Neuronal stem cell (in vitro differentiated cells): ENCODE data around the gene IGDCC3.

ENCODE experiments used
- DNase-seq: peaks from one replicate; pipeline ENCODE4 v3.0.0-alpha.2; 2013; ENCODE audit warnings: low spot score
- H2AFZ ChIP-seq: one replicate; pipeline ENCODE4 v1.6.1; 2013; ENCODE audit warnings: mild to moderate bottlenecking, low read length, inconsistent platforms
- H2AK5ac ChIP-seq: 2 replicates; pipeline ENCODE4 v1.6.1; 2013; ENCODE audit warnings: low read depth, mild to moderate bottlenecking, inconsistent platforms, low read length, moderate library complexity, mixed read lengths
- H2BK120ac ChIP-seq: 2 replicates; pipeline ENCODE4 v1.6.1; 2013; ENCODE audit warnings: low read depth, mild to moderate bottlenecking, inconsistent platforms, low read length, moderate library complexity, mixed read lengths
- H2BK12ac ChIP-seq: one replicate; pipeline ENCODE4 v1.6.1; 2013; ENCODE audit warnings: low read length, inconsistent platforms
- H2BK15ac ChIP-seq: 2 replicates; pipeline ENCODE4 v1.6.1; 2013; ENCODE audit warnings: mild to moderate bottlenecking, low read length, inconsistent platforms, mixed read lengths
- H2BK5ac ChIP-seq: one replicate; pipeline ENCODE4 v1.6.1; 2013; ENCODE audit warnings: inconsistent platforms, mild to moderate bottlenecking, low read length, moderate library complexity
- H3K14ac ChIP-seq: one replicate; pipeline ENCODE4 v1.6.1; 2013; ENCODE audit warnings: low read length, inconsistent platforms
- H3K18ac ChIP-seq: 2 replicates; pipeline ENCODE4 v1.6.1; 2013; ENCODE audit warnings: low read length, inconsistent platforms
- H3K23ac ChIP-seq: 2 replicates; pipeline ENCODE4 v1.6.1; 2013; ENCODE audit warnings: low read depth, mild to moderate bottlenecking, mixed read lengths, low read length, inconsistent platforms; ENCODE audit not compliant: poor library complexity
- H3K27ac ChIP-seq: replicated peaks from 3 replicates; pipeline ENCODE4 v1.5.1; 2013; ENCODE audit warnings: low read length, inconsistent platforms
- H3K27me3 ChIP-seq, 3 experiments: 2 replicates each; pipeline ENCODE4 v1.6.1; 2013; ENCODE audit warnings: low read length in 3 of 3, mild to moderate bottlenecking in 2 of 3, inconsistent platforms in 1 of 3, low read depth in 1 of 3, mixed read lengths in 1 of 3, moderate library complexity in 1 of 3; ENCODE audit not compliant: control insufficient read depth in 3 of 3, insufficient read depth in 3 of 3
- H3K36me3 ChIP-seq, 2 donors: replicated peaks in 1 of 2; 2 replicates each; pipeline ENCODE4 v1.6.1; 2013; ENCODE audit warnings: low read length in 2 of 2; ENCODE audit not compliant: control insufficient read depth in 2 of 2, insufficient read depth in 2 of 2
- H3K4ac ChIP-seq: 2 replicates; pipeline ENCODE4 v1.6.1; 2013; ENCODE audit warnings: inconsistent platforms, mild to moderate bottlenecking, low read length, moderate library complexity
- H3K4me1 ChIP-seq, 2 donors: 1 replicate in 1 of 2; 2 replicates in 1 of 2; pipeline ENCODE4 v1.6.1; 2013; ENCODE audit warnings: low read length in 2 of 2, low read depth in 1 of 2; ENCODE audit not compliant: control insufficient read depth in 2 of 2, insufficient read depth in 1 of 2
- H3K4me2 ChIP-seq: one replicate; pipeline ENCODE4 v1.6.1; 2013; ENCODE audit warnings: mild to moderate bottlenecking, low read length, inconsistent platforms; ENCODE audit not compliant: insufficient read depth, poor library complexity, severe bottlenecking
- H3K4me3 ChIP-seq, 2 donors: 2 replicates each; pipeline ENCODE4 v1.5.1; 2013; ENCODE audit warnings: low read length in 2 of 2, mild to moderate bottlenecking in 2 of 2, inconsistent platforms in 1 of 2, moderate library complexity in 1 of 2
- H3K79me1 ChIP-seq: one replicate; pipeline ENCODE4 v1.6.1; 2013; ENCODE audit warnings: low read depth, mild to moderate bottlenecking, inconsistent platforms, low read length, moderate library complexity
- H3K9ac ChIP-seq: one replicate; pipeline ENCODE4 v1.6.1; 2013; ENCODE audit warnings: mild to moderate bottlenecking, low read depth, low read length, inconsistent platforms; ENCODE audit not compliant: poor library complexity
- H3K9me3 ChIP-seq, 2 donors: replicated peaks in 1 of 2; 2 replicates each; pipeline versions ENCODE3 to v1.6.1; 2013; ENCODE audit warnings: low read length in 2 of 2, mild to moderate bottlenecking in 2 of 2, inconsistent platforms in 1 of 2, low read depth in 1 of 2, mixed read lengths in 1 of 2, moderate library complexity in 1 of 2; ENCODE audit not compliant: control insufficient read depth in 2 of 2, insufficient read depth in 1 of 2
- H4K8ac ChIP-seq: one replicate; pipeline ENCODE4 v1.6.1; 2013; ENCODE audit warnings: low read depth, mild to moderate bottlenecking, inconsistent platforms, low read length, moderate library complexity
- H4K91ac ChIP-seq: one replicate; pipeline ENCODE4 v1.6.1; 2013; ENCODE audit warnings: low read length, low read depth, mild to moderate bottlenecking, inconsistent platforms; ENCODE audit not compliant: poor library complexity
- whole genome bisulfite sequencing, 2 donors: extraction: QIAGEN DNeasy Blood & Tissue Kit; methylation state at CpG; one replicate each; pipeline ENCODE4 v1.1.7; 2013; ENCODE audit warnings: missing lambda C conversion rate in 2 of 2, mixed read lengths in 1 of 2; ENCODE audit not compliant: insufficient read length in 2 of 2, insufficient replicate concordance in 1 of 2; ENCODE audit errors: extremely low coverage in 2 of 2; 5-methylcytosine and 5-hydroxymethylcytosine counted together

IGDCC3 gene

GRCh38 chr15:65386886-65387285 lies 9.1 kb upstream of the IGDCC3 start:
- no peak overlapping the region for H2AFZ ChIP-seq
- no peak overlapping the region for H3K4ac ChIP-seq
- no peak overlapping the region for H2AK5ac ChIP-seq
- H3K27ac ChIP-seq: no peak overlapping the region
- no peaks in the 10 kb centered on the region for H3K79me1 ChIP-seq
- no peak overlapping the region for H3K4me3 ChIP-seq
- no peak overlapping the region for H4K8ac ChIP-seq
- no peak overlapping the region for H4K91ac ChIP-seq
- no peak overlapping the region for H3K4me2 ChIP-seq
- H3K18ac ChIP-seq: no peak overlapping the region
- H2BK120ac ChIP-seq: no peak overlapping the region
- H2BK15ac ChIP-seq: no peak overlapping the region
- H3K27me3 ChIP-seq: no peaks in the 10 kb centered on the region
- H3K36me3 ChIP-seq: peaks cover 28 to 88% of the 10 kb centered on the region in 2 donors
- no peak overlapping the region for H2BK5ac ChIP-seq
- no peak overlapping the region for H2BK12ac ChIP-seq
- no peak overlapping the region for H3K14ac ChIP-seq
- DNase-seq: no peak
- peaks cover 12 to 17% of the 10 kb centered on the region in 2 donors for H3K4me1 ChIP-seq
- no peak overlapping the region for H3K9ac ChIP-seq
- H3K23ac ChIP-seq: no peak overlapping the region
- WGBS, 2 donors: no CpG with 5 or more reads among the region's 6 CpGs
- H3K9me3 ChIP-seq: no peaks in the 10 kb centered on the region

GRCh38 chr15:65386376-65386775 lies 8.6 kb upstream of the IGDCC3 start:
- no peaks in the 10 kb centered on the region for H3K79me1 ChIP-seq
- H2BK5ac ChIP-seq: no peak overlapping the region
- H3K27me3 ChIP-seq: no peaks in the 10 kb centered on the region
- DNase-seq: no peak
- peaks cover 28 to 89% of the 10 kb centered on the region in 2 donors for H3K36me3 ChIP-seq
- H4K91ac ChIP-seq: no peak overlapping the region
- peaks cover 12 to 17% of the 10 kb centered on the region in 2 donors for H3K4me1 ChIP-seq
- H2BK15ac ChIP-seq: no peak overlapping the region
- H3K23ac ChIP-seq: no peak overlapping the region
- H2AFZ ChIP-seq: no peak overlapping the region
- H2BK12ac ChIP-seq: no peak overlapping the region
- peak overlapping the region in 1 of 2 donors; percentile 10 for H3K4me3 ChIP-seq
- WGBS, 2 donors: no CpG with 5 or more reads among the region's 6 CpGs
- no peak overlapping the region for H3K9ac ChIP-seq
- H3K9me3 ChIP-seq: no peaks in the 10 kb centered on the region
- no peak overlapping the region for H4K8ac ChIP-seq
- H3K4me2 ChIP-seq: no peak overlapping the region
- H2BK120ac ChIP-seq: no peak overlapping the region
- no peak overlapping the region for H3K18ac ChIP-seq
- H3K4ac ChIP-seq: no peak overlapping the region
- no peak overlapping the region for H3K27ac ChIP-seq
- H3K14ac ChIP-seq: no peak overlapping the region
- no peak overlapping the region for H2AK5ac ChIP-seq

GRCh38 chr15:65385870-65386258 lies 8.1 kb upstream of the IGDCC3 start:
- Histone ChIP-seq H3K9me3 (no peaks in the 10 kb centered on the region), H3K18ac (no peak overlapping the region), H3K4me2 (no peak overlapping the region), H4K8ac (no peak overlapping the region), H2BK15ac (no peak overlapping the region), H3K36me3 (peaks cover 26 to 89% of the 10 kb centered on the region in 2 donors), H3K23ac (no peak overlapping the region), H4K91ac (no peak overlapping the region), H2AFZ (no peak overlapping the region), H2BK5ac (no peak overlapping the region), H3K14ac (no peak overlapping the region), H3K4ac (no peak overlapping the region), H3K4me3 (no peak overlapping the region), H3K9ac (no peak overlapping the region), H3K4me1 (peaks cover 12 to 17% of the 10 kb centered on the region in 2 donors), H2BK12ac (no peak overlapping the region), H3K79me1 (no peaks in the 10 kb centered on the region), H2BK120ac (no peak overlapping the region), H3K27ac (no peak overlapping the region), H2AK5ac (no peak overlapping the region), H3K27me3 (no peaks in the 10 kb centered on the region)
- DNase-seq: no peak
- WGBS, 2 donors: no CpG with 5 or more reads among the region's 10 CpGs

GRCh38 chr15:65384895-65385869 lies 7.4 kb upstream of the IGDCC3 start:
- Histone ChIP-seq H3K4me3 (no peak overlapping the region), H2AK5ac (peak overlapping the region; percentile 5), H2AFZ (peak overlapping the region; percentile 60), H3K4me1 (peaks cover 13 to 18% of the 10 kb centered on the region in 2 donors), H4K91ac (no peak overlapping the region), H2BK120ac (peak overlapping the region; percentile 56), H3K27ac (no peak overlapping the region), H2BK12ac (peak overlapping the region; percentile 58), H3K27me3 (no peaks in the 10 kb centered on the region), H4K8ac (no peak overlapping the region), H3K9me3 (no peaks in the 10 kb centered on the region), H3K79me1 (no peaks in the 10 kb centered on the region), H2BK5ac (no peak overlapping the region), H3K9ac (peak overlapping the region; percentile 53), H3K4me2 (peak overlapping the region; percentile 29), H3K14ac (no peak overlapping the region), H2BK15ac (peak overlapping the region; percentile 65), H3K18ac (peak overlapping the region; percentile 91), H3K4ac (no peak overlapping the region), H3K23ac (peak overlapping the region; percentile 38), H3K36me3 (peaks cover 23 to 85% of the 10 kb centered on the region in 2 donors)
- no CpG with 5 or more reads among the region's 43 CpGs for WGBS, 2 donors
- peak; percentile 91 for DNase-seq
